GM12872 (cell line): ENCODE measurements around the gene PHRF1.

Source experiments
- TF ChIP-seq, protein P1 (sequence below): IDR thresholded peaks from 3 replicates; pipeline ENCODE4 v1.5.1; 2011; ENCODE audit warnings: low read depth, mild to moderate bottlenecking, low read length, moderate library complexity; ENCODE audit not compliant: insufficient read depth

Gene PHRF1

DNA sequence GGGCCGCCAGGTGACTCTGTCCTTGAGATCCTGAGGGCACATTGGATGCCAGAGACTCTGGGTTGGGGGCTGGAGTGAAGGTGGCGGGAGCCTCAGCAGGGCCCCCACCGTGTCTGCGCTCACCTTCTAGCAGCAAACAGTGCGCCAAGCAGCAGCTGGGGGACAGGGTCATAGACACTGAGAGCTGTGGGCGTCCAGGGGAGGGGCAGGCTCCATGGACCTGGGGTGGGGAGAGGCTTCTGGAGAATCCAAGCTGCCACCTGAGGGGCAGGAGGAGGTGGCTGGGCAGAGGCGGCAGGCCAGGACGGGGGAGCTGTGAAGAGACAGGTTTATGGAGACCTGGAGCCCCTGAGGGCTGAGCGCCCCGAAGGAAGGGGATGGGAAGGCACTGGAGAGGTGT, 8.0 kb downstream of the PHRF1 start:
- TF ChIP-seq, protein P1, sequence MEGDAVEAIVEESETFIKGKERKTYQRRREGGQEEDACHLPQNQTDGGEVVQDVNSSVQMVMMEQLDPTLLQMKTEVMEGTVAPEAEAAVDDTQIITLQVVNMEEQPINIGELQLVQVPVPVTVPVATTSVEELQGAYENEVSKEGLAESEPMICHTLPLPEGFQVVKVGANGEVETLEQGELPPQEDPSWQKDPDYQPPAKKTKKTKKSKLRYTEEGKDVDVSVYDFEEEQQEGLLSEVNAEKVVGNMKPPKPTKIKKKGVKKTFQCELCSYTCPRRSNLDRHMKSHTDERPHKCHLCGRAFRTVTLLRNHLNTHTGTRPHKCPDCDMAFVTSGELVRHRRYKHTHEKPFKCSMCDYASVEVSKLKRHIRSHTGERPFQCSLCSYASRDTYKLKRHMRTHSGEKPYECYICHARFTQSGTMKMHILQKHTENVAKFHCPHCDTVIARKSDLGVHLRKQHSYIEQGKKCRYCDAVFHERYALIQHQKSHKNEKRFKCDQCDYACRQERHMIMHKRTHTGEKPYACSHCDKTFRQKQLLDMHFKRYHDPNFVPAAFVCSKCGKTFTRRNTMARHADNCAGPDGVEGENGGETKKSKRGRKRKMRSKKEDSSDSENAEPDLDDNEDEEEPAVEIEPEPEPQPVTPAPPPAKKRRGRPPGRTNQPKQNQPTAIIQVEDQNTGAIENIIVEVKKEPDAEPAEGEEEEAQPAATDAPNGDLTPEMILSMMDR, result no peak

DNA sequence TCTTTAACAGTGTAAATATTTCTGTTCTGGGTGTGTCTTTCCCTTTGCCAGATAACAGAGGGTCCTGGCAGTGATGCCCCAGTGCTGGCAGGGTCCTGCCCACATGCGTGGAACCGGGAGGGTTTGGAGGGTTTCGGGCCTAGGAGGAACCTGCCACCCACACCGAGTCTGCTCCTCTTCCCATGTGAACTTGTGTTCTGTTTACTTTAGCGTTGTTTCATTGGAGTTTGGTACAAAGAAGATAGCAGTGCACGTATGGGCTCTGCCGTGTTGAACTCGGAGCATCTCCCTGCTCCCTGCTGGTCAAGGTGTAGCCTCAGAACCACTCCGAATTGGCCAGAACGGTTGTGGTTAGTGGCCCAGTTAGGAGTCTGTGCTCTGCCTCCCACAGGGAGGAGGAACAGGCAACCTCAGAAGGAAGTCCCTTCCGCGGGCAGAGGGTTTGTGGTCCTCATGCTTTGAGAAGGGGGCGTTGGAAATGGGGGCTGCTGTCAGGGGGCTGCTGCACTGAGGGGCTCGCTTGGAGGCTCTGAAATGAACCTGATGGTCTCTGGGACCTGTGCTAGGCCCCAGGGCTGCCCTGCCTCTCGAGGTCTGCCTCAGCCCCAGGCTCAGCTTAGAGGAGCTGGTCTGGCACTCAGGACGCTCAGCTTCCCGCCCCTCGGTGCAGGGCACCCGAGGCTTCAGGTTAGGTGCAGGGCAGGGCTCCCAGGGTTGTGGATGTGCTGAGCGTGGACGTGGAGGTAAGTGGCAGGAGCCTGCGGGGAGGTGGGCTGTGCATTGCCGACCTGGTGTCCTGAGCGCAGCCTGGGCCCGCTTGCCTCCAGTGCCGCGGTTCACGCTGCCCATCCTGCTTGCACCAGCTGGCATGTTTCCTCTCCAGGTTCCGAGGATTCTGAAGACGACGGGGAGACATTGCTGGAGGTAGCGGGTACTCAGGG, 10.4 kb downstream of the PHRF1 start:
- TF ChIP-seq, protein P1, result no peak

DNA sequence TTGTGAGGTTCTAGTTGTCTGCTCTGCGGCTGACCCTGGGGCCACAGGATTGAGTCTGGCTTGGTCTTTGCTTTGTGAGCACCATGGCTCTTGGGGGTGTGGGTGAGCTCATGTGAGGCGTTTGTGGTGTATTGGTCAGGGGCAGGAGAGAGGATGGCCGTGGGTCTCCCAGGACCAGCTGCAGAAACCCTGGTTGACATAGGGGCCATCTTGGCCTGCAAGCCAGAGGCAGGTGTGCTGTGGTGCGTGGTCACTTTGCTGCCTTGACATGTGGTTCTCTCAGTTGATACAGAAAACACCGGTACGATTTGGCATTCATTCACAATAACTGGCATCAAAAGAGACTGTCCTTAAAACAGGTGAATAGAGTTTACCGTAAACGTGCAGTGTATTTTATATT, 11.3 kb downstream of the PHRF1 start:
- TF ChIP-seq, protein P1, result no peak

DNA sequence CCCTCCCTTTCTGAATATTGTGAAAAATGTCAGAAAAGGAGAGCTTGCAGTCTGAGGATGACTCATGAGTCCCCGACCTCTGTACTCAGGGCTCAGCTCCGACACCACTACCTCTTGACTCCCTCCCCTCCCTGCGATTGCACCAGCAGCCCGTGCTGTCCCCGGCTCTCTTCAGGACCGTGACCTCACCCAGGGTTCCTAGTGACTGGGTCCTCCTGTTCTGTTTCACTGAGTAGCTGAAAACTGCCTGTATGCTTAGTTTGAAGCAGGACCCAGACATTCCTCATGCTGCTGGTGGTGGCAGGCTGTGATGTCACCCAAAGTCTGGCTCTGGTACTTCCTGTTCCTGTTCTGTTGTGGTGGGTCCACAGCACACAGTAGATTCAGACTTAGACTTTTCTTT, 11.7 kb downstream of the PHRF1 start:
- TF ChIP-seq, protein P1, result no peak

DNA sequence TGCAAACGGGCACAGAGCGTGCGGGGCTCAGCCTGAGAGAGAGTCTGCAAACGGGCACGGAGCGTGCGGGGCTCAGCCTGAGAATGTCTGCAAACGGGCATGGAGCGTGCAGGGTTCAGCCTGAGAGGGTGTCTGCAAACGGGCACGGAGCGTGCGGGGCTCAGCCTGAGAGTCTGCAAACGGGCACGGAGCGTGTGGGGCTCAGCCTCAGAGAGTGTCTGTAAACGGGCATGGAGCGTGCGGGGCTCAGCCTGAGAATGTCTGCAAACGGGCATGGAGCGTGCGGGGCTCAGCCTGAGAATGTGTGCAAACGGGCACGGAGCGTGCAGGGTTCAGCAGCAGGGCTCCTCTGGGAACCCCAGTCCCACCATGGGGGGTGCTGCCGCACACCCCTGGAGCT, 13.5 kb downstream of the PHRF1 start:
- TF ChIP-seq, protein P1, result no peak

DNA sequence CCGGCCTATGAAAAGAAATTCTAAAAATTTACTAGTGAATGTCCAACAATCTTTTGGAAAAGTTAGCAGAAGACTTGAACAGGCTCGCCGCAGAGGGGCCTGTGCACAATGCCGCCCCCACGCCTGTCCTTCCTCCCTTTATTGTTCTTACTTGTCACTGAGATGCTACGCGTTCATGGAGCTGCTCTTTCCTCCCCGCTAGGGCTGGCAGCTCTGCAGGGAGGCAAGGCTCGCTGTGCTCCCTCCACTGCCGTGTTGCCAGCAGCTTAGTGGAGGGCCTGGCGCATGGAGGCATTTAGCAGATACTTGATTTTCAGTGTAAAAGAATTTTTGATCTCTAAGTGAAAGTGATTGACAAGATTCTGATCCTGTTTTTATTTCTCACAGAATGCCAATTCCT, 14.7 kb downstream of the PHRF1 start:
- TF ChIP-seq, protein P1, result no peak

DNA sequence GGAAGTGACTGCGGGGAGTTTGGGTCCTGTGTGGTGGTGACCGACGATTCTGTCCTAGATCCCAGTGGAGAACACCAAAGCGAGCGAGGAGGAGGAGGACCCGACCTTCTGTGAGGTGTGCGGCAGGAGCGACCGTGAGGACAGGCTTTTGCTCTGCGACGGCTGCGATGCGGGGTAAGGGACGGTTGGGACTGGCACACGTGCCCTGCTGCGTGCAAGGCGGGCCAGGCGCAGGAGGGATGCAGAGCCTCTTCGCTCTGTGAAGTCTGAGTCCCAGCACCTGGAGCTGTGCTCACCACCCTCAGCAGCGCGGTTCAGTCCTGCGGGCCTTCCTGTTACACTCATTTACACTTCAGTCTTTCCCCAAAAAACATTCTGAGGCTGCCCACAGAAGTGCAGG, 16.2 kb downstream of the PHRF1 start:
- TF ChIP-seq, protein P1, result no peak
